Adrenal gland (tissue), 12 donors: ENCODE results near the gene EEF1AKMT4. TPM values are rescaled to one million over a fixed set of nuclear protein-coding genes. Genes with fewer than 3 reads are reported as not detected.

Experiments used
- DNase-seq, 7 donors: peaks; one replicate each; pipeline ENCODE4 v3.0.0-alpha.2; 2019 to 2020
- H3K27ac ChIP-seq, 5 donors: fragments of 200-600 bp; sonication (generic) in 4 of 5; 1 replicate in 3 of 5; 2 replicates in 2 of 5; pipeline versions ENCODE4 v1.5.1 to v1.8.0; 2016 to 2020; ENCODE audit warnings: mild to moderate bottlenecking in 1 of 5
- H3K27me3 ChIP-seq: fragments of 200-600 bp; 2 replicates; pipeline ENCODE4 v1.8.0; 2021
- H3K36me3 ChIP-seq, 2 donors: fragments of 200-600 bp; replicated peaks in 1 of 2; 1 replicate in 1 of 2; 2 replicates in 1 of 2; pipeline versions ENCODE4 v1.5.1 to v1.8.0; 2018 to 2022
- H3K4me1 ChIP-seq, 2 donors: fragments of 200-600 bp; replicated peaks in 1 of 2; 1 replicate in 1 of 2; 2 replicates in 1 of 2; pipeline versions ENCODE4 v1.5.1 to v1.8.0; 2018 to 2021
- H3K4me3 ChIP-seq, 4 donors: fragments of 200-600 bp; sonication (generic) in 3 of 4; one replicate each; pipeline ENCODE4 v1.5.1; 2016 to 2018
- H3K9me3 ChIP-seq, 3 donors: fragments of 200-600 bp; sonication (generic) in 1 of 3; replicated peaks in 1 of 3; 1 replicate in 2 of 3; 2 replicates in 1 of 3; pipeline versions ENCODE4 v1.5.1 to v1.8.0; 2016 to 2021
- POLR2A ChIP-seq, 2 donors: fragments of 450-650 bp; IDR thresholded peaks; one replicate each; pipeline ENCODE4 v1.6.1; 2017; ENCODE audit warnings: antibody characterized with exemption in 2 of 2, mild to moderate bottlenecking in 2 of 2, moderate library complexity in 1 of 2
- WGBS, 4 donors: extraction: QIAGEN DNeasy Blood & Tissue Kit in 2 of 4; methylation state at CpG; one replicate each; pipeline versions ENCODE4 v1.1.5 to v1.1.7; 2013 to 2017; 5-methylcytosine and 5-hydroxymethylcytosine counted together
- intact Hi-C, 2 donors: fragments of 100-400 bp; cut with DNase I; formaldehyde crosslinking; loops; one replicate each; pipeline versions ENCODE4 v1.14.1 to v1.15.0; 2022 to 2023
- microRNA counts, 2 donors: library from miRNA; unstranded; fragments of <30 nt; microRNA quantifications; one replicate each; lab custom pipeline; 2016
- microRNA-seq, 3 donors: library from miRNA; unstranded; fragments of <30 nt; microRNA quantifications; one replicate each; pipeline ENCODE4, GENCODE V29; 2017 to 2020
- polyA plus RNA-seq, 3 donors: library from polyadenylated mRNA; stranded (reverse); fragments of 200-250 nt in 2 of 3; fragments of 350-450 nt in 1 of 3; fragmentation: Illumina TruSeq in 1 of 3; extraction: RNeasy Lipid Tissue Mini Kit (QIAGEN cat#74804) in 1 of 3; gene quantifications; one replicate each; pipeline ENCODE4 v1.2.3, GENCODE V29; 2013 to 2014
- small RNA-seq, 2 donors: library from RNA; depleted of rRNA; stranded (forward); fragments of <200 nt; gene quantifications; one replicate each; pipeline ENCODE3, GENCODE V24; 2016
- total RNA-seq, 9 donors: library from RNA; depleted of rRNA in 4 of 9; stranded (reverse); fragments of >200 nt in 4 of 9; fragments of 120-200 nt in 1 of 9; fragmentation: NEBNext Ultra II Directional in 1 of 9; extraction: Animal tissue kit (Norgen Biotek cat#: 25700) in 1 of 9; gene quantifications; one replicate each; pipeline versions ENCODE4 v1.1.0 to v1.2.4, GENCODE V29; 2013 to 2023
- TF ChIP-seq, protein P1 (sequence below), 6 experiments: fragments of 450-650 bp in 4 of 6; fragments of 200-600 bp in 2 of 6; sonication (generic) in 1 of 6; IDR thresholded peaks; 1 replicate in 5 of 6; 2 replicates in 1 of 6; pipeline versions ENCODE4 v1.5.1 to v1.8.0; 2016 to 2021; ENCODE audit warnings: antibody characterized with exemption in 6 of 6, mild to moderate bottlenecking in 2 of 6, moderate library complexity in 1 of 6
- donor health status: healthy with polysubstance abuse.
- donor health status: Bipolar disorder and iron deficiency.
- donor health status: DM: yes; HTN: yes; CAD: no.
- donor health status: DM: no; HTN: no; CAD: no.
- donor health status: DM: no; HTN: no; CAD: no.
- donor health status: DM: yes; HTN: yes; CAD: no.

The EEF1AKMT4 gene
- total and polyA plus RNA-seq, 12 donors = 1.8 to 8.3 (median 4.1) TPM

DNA sequence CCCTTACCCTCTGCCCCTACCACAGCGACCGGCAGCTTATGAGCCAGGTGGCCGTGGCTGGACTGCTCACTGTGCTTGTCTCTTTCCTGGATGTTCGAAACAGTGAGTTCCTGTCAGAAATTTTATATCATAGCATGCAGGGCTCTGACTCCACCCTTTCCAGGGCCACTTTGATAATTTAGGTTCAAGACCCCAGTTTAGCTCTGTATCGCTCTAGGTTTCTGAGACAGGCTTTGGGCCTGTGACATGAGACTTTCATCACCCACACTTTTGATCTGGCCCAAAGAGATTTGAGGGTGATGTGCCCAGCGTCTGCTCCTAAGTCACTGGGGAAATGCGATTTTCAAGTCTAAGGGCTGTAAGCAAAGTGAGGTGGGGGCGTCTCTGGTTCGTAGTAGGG, 58.4 kb downstream of the EEF1AKMT4 start:
- 90 to 95% (median 92%) methylated on average over 9 of the region's 9 CpGs for WGBS, 4 donors
- Histone ChIP-seq H3K36me3 (peaks cover 0 to 62% of the 10 kb centered on the region in 2 donors), H3K27ac (no peak overlapping the region), H3K4me1 (no peaks in the 10 kb centered on the region), H3K4me3 (no peak overlapping the region), H3K9me3 (no peaks in the 10 kb centered on the region), H3K27me3 (no peaks in the 10 kb centered on the region)
- intact Hi-C loops = loop anchor here in 1 of 2 donors (5.0 kb wide), 1 partner anchor 34 kb away; no protein-coding TSS in a partner anchor
- no peak for DNase-seq
- TF ChIP-seq POLR2A (IDR thresholded peaks at IDR 0.05) = no peak
- TF ChIP-seq, protein P1, sequence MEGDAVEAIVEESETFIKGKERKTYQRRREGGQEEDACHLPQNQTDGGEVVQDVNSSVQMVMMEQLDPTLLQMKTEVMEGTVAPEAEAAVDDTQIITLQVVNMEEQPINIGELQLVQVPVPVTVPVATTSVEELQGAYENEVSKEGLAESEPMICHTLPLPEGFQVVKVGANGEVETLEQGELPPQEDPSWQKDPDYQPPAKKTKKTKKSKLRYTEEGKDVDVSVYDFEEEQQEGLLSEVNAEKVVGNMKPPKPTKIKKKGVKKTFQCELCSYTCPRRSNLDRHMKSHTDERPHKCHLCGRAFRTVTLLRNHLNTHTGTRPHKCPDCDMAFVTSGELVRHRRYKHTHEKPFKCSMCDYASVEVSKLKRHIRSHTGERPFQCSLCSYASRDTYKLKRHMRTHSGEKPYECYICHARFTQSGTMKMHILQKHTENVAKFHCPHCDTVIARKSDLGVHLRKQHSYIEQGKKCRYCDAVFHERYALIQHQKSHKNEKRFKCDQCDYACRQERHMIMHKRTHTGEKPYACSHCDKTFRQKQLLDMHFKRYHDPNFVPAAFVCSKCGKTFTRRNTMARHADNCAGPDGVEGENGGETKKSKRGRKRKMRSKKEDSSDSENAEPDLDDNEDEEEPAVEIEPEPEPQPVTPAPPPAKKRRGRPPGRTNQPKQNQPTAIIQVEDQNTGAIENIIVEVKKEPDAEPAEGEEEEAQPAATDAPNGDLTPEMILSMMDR (IDR thresholded peaks at IDR 0.05) = no peak

MicroRNAs within 50 kb of the gene (microRNA counts, 767-probe panel; counts per million panel counts)
- 0 counts per million in 2 donors for microRNA hsa-miR-1224-3p (lab: Ali Mortazavi, UCI)
- microRNA hsa-miR-1224-5p (lab: Ali Mortazavi, UCI) = 0 counts per million in 2 donors

Small RNAs within 50 kb of the gene (microRNA-seq; reads per million reads assigned to microRNA genes)
- 197 to 629 (median 246) reads per million in 3 donors for gene MIR1224

Small RNAs within 50 kb of the gene (small RNA-seq; reads per million reads assigned to genes)
- gene MIR1224 = 14.5 to 15.7 reads per million in 2 donors

Other genes starting within 250 kb of the EEF1AKMT4 start
- gene ABCC5, start 231.8 kb upstream of the EEF1AKMT4 start, total RNA-seq = 10 to 100 TPM; 11.4 to 45.3 (median 24.8) TPM
- 10 to 100 TPM; 20.8 to 53.9 (median 33.2) TPM for gene ABCC5, start 231.8 kb upstream of the EEF1AKMT4 start, polyA plus RNA-seq
- not detected for gene HTR3D, start 217.9 kb upstream of the EEF1AKMT4 start, total RNA-seq
- not detected for gene HTR3D, start 217.9 kb upstream of the EEF1AKMT4 start, polyA plus RNA-seq
- not detected for gene HTR3C, start 196.6 kb upstream of the EEF1AKMT4 start, total RNA-seq
- gene HTR3C, start 196.6 kb upstream of the EEF1AKMT4 start, polyA plus RNA-seq = under 1 TPM in 1 of 3 donors, not detected in 2; 0.03 TPM
- not detected for gene HTR3E, start 152.6 kb upstream of the EEF1AKMT4 start, total RNA-seq
- gene HTR3E, start 152.6 kb upstream of the EEF1AKMT4 start, polyA plus RNA-seq = not detected
- 10 to 100 TPM; 19.1 to 50.8 (median 40.2) TPM for gene EIF2B5, start 114.3 kb upstream of the EEF1AKMT4 start, total RNA-seq
- 10 to 100 TPM; 45.9 to 56.1 (median 49.0) TPM for gene EIF2B5, start 114.3 kb upstream of the EEF1AKMT4 start, polyA plus RNA-seq
- gene DVL3, start 94.3 kb upstream of the EEF1AKMT4 start, total RNA-seq = 10 to 100 TPM; 34.1 to 94.1 (median 64.2) TPM
- 10 to 100 TPM; 45.8 to 92.9 (median 69.8) TPM for gene DVL3, start 94.3 kb upstream of the EEF1AKMT4 start, polyA plus RNA-seq
- 100 to 1,000 TPM; 305 to 700 (median 594) TPM for gene AP2M1, start 74.8 kb upstream of the EEF1AKMT4 start, total RNA-seq
- 100 to 1,000 TPM; 250 to 882 (median 362) TPM for gene AP2M1, start 74.8 kb upstream of the EEF1AKMT4 start, polyA plus RNA-seq
- 100 to 1,000 TPM in 8 of 9 donors, 10 to 100 TPM in 1; 93.6 to 292 (median 150) TPM for gene ABCF3, start 63.5 kb upstream of the EEF1AKMT4 start, total RNA-seq
- 100 to 1,000 TPM; 189 to 353 (median 289) TPM for gene ABCF3, start 63.5 kb upstream of the EEF1AKMT4 start, polyA plus RNA-seq
- 100 to 1,000 TPM in 3 of 9 donors, 10 to 100 TPM in 5, 1 to 10 TPM in 1; 1.1 to 140 (median 65.8) TPM for gene VWA5B2, start 20.1 kb upstream of the EEF1AKMT4 start, total RNA-seq
- 1,000 to 10,000 TPM in 1 of 3 donors, 100 to 1,000 TPM in 1, 10 to 100 TPM in 1; 29.8 to 1,120 (median 268) TPM for gene VWA5B2, start 20.1 kb upstream of the EEF1AKMT4 start, polyA plus RNA-seq
- gene ALG3, start 710 bp upstream of the EEF1AKMT4 start, total RNA-seq = 100 to 1,000 TPM in 1 of 9 donors, 10 to 100 TPM in 8; 27.7 to 107 (median 59.0) TPM
- 10 to 100 TPM; 32.8 to 71.4 (median 42.3) TPM for gene ALG3, start 710 bp upstream of the EEF1AKMT4 start, polyA plus RNA-seq
- gene CAMK2N2, start 11.9 kb downstream of the EEF1AKMT4 start, total RNA-seq = 10 to 100 TPM in 2 of 9 donors, 1 to 10 TPM in 4, under 1 TPM in 1, not detected in 2; 0.47 to 39.3 (median 6.9) TPM
- 10 to 100 TPM in 2 of 3 donors, 1 to 10 TPM in 1; 6.1 to 24.2 (median 12.4) TPM for gene CAMK2N2, start 11.9 kb downstream of the EEF1AKMT4 start, polyA plus RNA-seq
- gene ECE2, start 26.4 kb downstream of the EEF1AKMT4 start, total RNA-seq = 1 to 10 TPM in 3 of 9 donors, under 1 TPM in 2, not detected in 4; 0.27 to 9.3 (median 4.5) TPM
- 10 to 100 TPM in 1 of 3 donors, 1 to 10 TPM in 2; 3.0 to 15.2 (median 8.2) TPM for gene ECE2, start 26.4 kb downstream of the EEF1AKMT4 start, polyA plus RNA-seq
- 100 to 1,000 TPM; 190 to 392 (median 236) TPM for gene PSMD2, start 49.6 kb downstream of the EEF1AKMT4 start, total RNA-seq
- gene PSMD2, start 49.6 kb downstream of the EEF1AKMT4 start, polyA plus RNA-seq = 100 to 1,000 TPM in 1 of 3 donors, 10 to 100 TPM in 2; 65.1 to 412 (median 73.8) TPM
- 100 to 1,000 TPM; 231 to 600 (median 356) TPM for gene EIF4G1, start 64.9 kb downstream of the EEF1AKMT4 start, total RNA-seq
- 100 to 1,000 TPM; 248 to 411 (median 268) TPM for gene EIF4G1, start 64.9 kb downstream of the EEF1AKMT4 start, polyA plus RNA-seq
- gene FAM131A, start 87.9 kb downstream of the EEF1AKMT4 start, total RNA-seq = 10 to 100 TPM; 13.9 to 42.4 (median 32.5) TPM
- gene FAM131A, start 87.9 kb downstream of the EEF1AKMT4 start, polyA plus RNA-seq = 10 to 100 TPM; 13.3 to 43.0 (median 39.4) TPM
- 10 to 100 TPM in 5 of 9 donors, 1 to 10 TPM in 4; 7.5 to 24.4 (median 13.3) TPM for gene CLCN2, start 111.9 kb downstream of the EEF1AKMT4 start, total RNA-seq
- gene CLCN2, start 111.9 kb downstream of the EEF1AKMT4 start, polyA plus RNA-seq = 10 to 100 TPM; 11.4 to 27.8 (median 22.3) TPM
- 100 to 1,000 TPM in 1 of 9 donors, 10 to 100 TPM in 8; 63.1 to 101 (median 71.2) TPM for gene POLR2H, start 112.0 kb downstream of the EEF1AKMT4 start, total RNA-seq
- gene POLR2H, start 112.0 kb downstream of the EEF1AKMT4 start, polyA plus RNA-seq = 100 to 1,000 TPM in 2 of 3 donors, 10 to 100 TPM in 1; 87.7 to 199 (median 194) TPM
- gene THPO, start 128.5 kb downstream of the EEF1AKMT4 start, total RNA-seq = 1 to 10 TPM in 3 of 9 donors, under 1 TPM in 3, not detected in 3; 0.11 to 5.3 (median 1.6) TPM
- gene THPO, start 128.5 kb downstream of the EEF1AKMT4 start, polyA plus RNA-seq = 1 to 10 TPM in 2 of 3 donors, under 1 TPM in 1; 0.82 to 4.4 (median 2.2) TPM
- 100 to 1,000 TPM in 1 of 9 donors, 10 to 100 TPM in 6, 1 to 10 TPM in 2; 1.1 to 101 (median 23.7) TPM for gene CHRD, start 130.4 kb downstream of the EEF1AKMT4 start, total RNA-seq
- gene CHRD, start 130.4 kb downstream of the EEF1AKMT4 start, polyA plus RNA-seq = 10 to 100 TPM in 2 of 3 donors, 1 to 10 TPM in 1; 1.9 to 51.0 (median 41.2) TPM